ENCODE measurements around the gene GUCA1A.

- TF ChIP-seq POLR2A (IDR thresholded peaks at IDR 0.05) (no peak), CTCF (IDR thresholded peaks at IDR 0.05) (no peak)
These were observed 49.3 kb downstream of the GUCA1A start for GRCh38 chr6:42222448-42222847.
